Lower lobe of right lung (tissue), 2 donors: ENCODE measurements around the gene PAQR8. TPM values are rescaled to one million over a fixed set of nuclear protein-coding genes. Genes with fewer than 3 reads are reported as not detected.

Experiments
- ATAC-seq, 2 donors: fragments of 200-7000 bp; cut with Tn5 transposase; one replicate each; pipeline ENCODE4 v1.9.1; 2020 to 2022; ENCODE audit warnings: mild to moderate bottlenecking in 2 of 2, moderate library complexity in 2 of 2
- DNase-seq: peaks from one replicate; pipeline ENCODE4 v3.0.0-alpha.2; 2020
- H3K27ac ChIP-seq: fragments of 200-600 bp; one replicate; pipeline ENCODE4 v1.8.0; 2022
- H3K27me3 ChIP-seq: fragments of 200-600 bp; one replicate; pipeline ENCODE4 v1.8.0; 2022; ENCODE audit warnings: low read depth
- H3K36me3 ChIP-seq: fragments of 200-600 bp; one replicate; pipeline ENCODE4 v1.8.0; 2022; ENCODE audit warnings: mild to moderate bottlenecking
- H3K4me1 ChIP-seq: fragments of 200-600 bp; one replicate; pipeline ENCODE4 v1.8.0; 2022
- H3K4me3 ChIP-seq: fragments of 200-600 bp; one replicate; pipeline ENCODE4 v1.8.0; 2022; ENCODE audit warnings: mild to moderate bottlenecking
- H3K9me3 ChIP-seq: fragments of 200-600 bp; one replicate; pipeline ENCODE4 v1.8.0; 2022
- intact Hi-C: fragments of 100-400 bp; cut with DNase I; formaldehyde crosslinking; loops from one replicate; pipeline ENCODE4 v1.11.0; 2022
- total RNA-seq: library from RNA; stranded (reverse); fragmentation: NEBNext Ultra II Directional; extraction: Animal tissue kit (Norgen Biotek cat#: 25700); gene quantifications from one replicate; pipeline ENCODE4 v1.2.1, GENCODE V29; 2021
- TF ChIP-seq, protein P1 (sequence below): fragments of 200-600 bp; IDR thresholded peaks from one replicate; pipeline ENCODE4 v1.8.0; 2022; ENCODE audit warnings: antibody characterized with exemption, mild to moderate bottlenecking
- donor health status: DM: no; HTN: yes; CAD: no; lungs with severe emphysema.

The PAQR8 gene
- total RNA-seq, 1 donor from 2014 or later, result 6.8 TPM

DNA sequence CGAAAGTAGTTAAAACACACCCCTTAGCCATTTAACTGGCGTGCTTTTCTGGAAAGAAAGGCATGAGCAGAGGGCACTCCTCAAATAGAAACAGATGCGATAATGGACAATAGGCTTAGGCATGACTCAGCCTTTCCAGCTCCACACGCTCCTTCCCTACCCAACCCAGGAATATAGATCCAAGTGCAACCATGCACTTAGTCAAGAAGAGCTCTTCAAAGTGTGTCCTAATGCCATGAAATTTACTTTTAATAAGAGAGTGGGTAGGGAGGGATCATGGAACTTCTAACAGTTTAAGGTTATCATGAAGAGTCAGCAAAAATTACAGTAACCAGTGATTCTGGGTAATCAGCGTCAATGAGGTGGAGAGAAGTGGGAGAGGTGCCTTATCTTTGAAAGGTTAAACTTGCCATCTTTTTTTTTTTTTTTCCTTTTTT is 55.7 kb downstream of the PAQR8 start:
- intact Hi-C loops, result no loop called here
- DNase-seq, result no peak
- no peak overlapping the region for H3K4me3 ChIP-seq
- no peaks in the 10 kb centered on the region for H3K9me3 ChIP-seq
- TF ChIP-seq, protein P1, sequence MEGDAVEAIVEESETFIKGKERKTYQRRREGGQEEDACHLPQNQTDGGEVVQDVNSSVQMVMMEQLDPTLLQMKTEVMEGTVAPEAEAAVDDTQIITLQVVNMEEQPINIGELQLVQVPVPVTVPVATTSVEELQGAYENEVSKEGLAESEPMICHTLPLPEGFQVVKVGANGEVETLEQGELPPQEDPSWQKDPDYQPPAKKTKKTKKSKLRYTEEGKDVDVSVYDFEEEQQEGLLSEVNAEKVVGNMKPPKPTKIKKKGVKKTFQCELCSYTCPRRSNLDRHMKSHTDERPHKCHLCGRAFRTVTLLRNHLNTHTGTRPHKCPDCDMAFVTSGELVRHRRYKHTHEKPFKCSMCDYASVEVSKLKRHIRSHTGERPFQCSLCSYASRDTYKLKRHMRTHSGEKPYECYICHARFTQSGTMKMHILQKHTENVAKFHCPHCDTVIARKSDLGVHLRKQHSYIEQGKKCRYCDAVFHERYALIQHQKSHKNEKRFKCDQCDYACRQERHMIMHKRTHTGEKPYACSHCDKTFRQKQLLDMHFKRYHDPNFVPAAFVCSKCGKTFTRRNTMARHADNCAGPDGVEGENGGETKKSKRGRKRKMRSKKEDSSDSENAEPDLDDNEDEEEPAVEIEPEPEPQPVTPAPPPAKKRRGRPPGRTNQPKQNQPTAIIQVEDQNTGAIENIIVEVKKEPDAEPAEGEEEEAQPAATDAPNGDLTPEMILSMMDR, result no peak
- ATAC-seq, result no peak
- no peaks in the 10 kb centered on the region for H3K27me3 ChIP-seq
- no peak overlapping the region for H3K27ac ChIP-seq
- H3K4me1 ChIP-seq, result peaks cover 7% of the 10 kb centered on the region
- H3K36me3 ChIP-seq, result no peaks in the 10 kb centered on the region

DNA sequence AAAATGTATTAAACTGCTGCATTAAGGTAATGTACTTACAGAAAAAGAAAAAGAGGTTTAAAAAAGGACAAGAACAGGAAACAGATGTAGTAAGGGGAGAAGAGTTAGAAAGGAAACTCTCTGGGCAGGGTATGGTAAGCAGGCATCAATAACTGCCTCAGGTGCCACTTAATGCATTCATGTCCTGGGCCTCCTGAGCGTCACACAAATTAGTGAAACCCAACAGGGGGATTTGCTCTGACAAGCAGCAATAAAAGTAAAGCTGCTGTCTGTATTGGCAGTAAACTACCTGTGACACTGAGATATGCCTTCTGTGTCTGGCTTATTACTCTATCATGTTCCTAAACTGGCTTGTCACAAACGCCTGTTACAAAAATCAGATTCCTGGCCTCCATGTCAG is 56.7 kb downstream of the PAQR8 start:
- H3K4me3 ChIP-seq, result no peak overlapping the region
- H3K27ac ChIP-seq, result no peak overlapping the region
- H3K36me3 ChIP-seq, result no peaks in the 10 kb centered on the region
- H3K27me3 ChIP-seq, result no peaks in the 10 kb centered on the region
- H3K9me3 ChIP-seq, result no peaks in the 10 kb centered on the region
- intact Hi-C loops, result no loop called here
- H3K4me1 ChIP-seq, result peaks cover 7% of the 10 kb centered on the region
- ATAC-seq (no peak), DNase-seq (no peak)
- TF ChIP-seq, protein P1, result no peak

DNA sequence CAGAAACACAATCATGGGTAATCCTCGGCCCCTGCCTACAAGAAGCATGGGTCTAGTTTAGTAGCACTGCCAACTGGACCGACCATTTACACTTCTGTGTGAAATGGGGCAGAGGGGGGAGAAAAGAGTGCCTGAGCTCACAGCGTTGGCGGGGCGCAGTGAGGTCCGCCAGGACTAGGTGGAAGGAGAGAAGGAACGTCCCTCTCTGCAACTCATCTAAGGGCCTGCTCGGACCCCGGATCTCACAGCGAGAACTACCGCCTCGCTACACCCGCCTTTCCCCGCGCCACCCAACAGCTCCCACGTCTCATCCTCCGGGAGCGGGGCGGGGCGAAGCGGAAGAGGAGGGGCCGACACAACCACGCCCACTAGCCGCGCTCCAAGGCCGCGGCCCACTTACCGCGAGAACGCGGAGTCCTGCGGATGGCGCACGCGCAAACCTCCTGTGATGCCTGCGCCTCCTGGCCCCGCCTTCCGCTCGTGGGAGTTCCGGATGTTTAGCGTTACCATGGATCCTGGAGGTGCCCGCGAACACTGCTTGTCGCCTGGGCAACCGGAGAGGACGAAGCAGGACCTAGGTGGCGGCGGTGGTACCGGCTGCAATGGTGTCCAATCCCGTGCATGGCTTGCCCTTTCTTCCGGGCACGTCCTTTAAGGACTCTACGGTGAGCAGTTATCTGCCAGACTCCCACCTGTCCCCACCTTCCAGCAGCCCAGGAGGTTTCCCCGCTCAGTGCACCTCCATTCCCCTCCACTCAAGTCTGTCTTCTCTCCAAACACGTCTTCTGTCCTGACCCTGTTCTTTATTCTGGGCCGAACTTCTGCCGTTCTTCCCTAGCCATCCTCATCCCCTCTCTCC is 58.1 kb downstream of the PAQR8 start, which contains the start of gene EFHC1:
Gene EFHC1, plus strand, starts transcription at position 534 of the 859 bp plus-strand sequence. Its CDS starts 69 bp downstream, at position 603.
- Histone ChIP-seq H3K36me3 (peaks cover 7% of the 10 kb centered on the region), H3K27ac (peak within 1 kb of the TSS; percentile 76), H3K4me3 (peak within 1 kb of the TSS; percentile 83), H3K27me3 (no peaks in the 10 kb centered on the region), H3K4me1 (peaks cover 7% of the 10 kb centered on the region), H3K9me3 (no peaks in the 10 kb centered on the region)
- TF ChIP-seq, protein P1, result no peak
- DNase-seq (peak; percentile 99), ATAC-seq (peak; percentile 98 to 99)
- intact Hi-C loops, result no loop called here

DNA sequence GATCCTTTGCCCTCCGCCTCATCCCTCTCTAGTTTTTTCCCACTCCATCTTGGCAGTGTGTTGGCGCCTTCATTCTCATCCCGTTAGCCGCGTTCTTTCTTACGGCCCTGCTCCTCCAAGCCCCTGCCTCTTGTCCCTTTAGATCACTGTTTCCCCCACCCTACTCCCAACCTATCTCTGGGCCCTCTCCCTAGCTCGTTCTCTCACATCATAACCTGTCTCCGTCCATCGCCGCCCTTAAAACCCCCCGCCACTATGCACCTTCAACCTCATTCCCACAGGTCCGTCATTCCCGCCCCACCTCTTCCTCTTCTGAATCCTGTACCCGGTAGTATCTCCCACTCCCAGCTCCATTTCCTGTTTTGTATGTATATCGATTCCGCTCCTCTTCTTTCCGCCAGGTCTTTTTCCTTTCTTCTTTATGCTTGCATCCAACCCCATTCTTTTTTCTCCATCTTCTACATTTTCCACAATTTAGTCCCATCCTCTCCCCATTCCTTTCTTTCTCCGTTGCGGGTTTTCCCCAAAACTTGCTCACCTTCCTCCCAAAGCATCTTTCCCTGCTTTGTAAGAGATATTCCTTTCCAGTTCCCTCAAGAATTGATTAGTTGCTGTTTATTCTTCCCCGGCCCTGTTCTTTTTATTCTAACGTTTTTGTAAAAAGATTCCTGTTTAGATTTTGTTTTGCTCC is 58.9 kb downstream of the PAQR8 start:
- H3K4me3 ChIP-seq, result peak overlapping the region; percentile 83
- ATAC-seq, result peak; percentile 4 to 40
- peaks cover 7% of the 10 kb centered on the region for H3K4me1 ChIP-seq
- peaks cover 7% of the 10 kb centered on the region for H3K36me3 ChIP-seq
- TF ChIP-seq, protein P1, result no peak
- intact Hi-C loops, result no loop called here
- no peaks in the 10 kb centered on the region for H3K27me3 ChIP-seq
- peak overlapping the region; percentile 76 for H3K27ac ChIP-seq
- H3K9me3 ChIP-seq, result no peaks in the 10 kb centered on the region
- DNase-seq, result no peak

DNA sequence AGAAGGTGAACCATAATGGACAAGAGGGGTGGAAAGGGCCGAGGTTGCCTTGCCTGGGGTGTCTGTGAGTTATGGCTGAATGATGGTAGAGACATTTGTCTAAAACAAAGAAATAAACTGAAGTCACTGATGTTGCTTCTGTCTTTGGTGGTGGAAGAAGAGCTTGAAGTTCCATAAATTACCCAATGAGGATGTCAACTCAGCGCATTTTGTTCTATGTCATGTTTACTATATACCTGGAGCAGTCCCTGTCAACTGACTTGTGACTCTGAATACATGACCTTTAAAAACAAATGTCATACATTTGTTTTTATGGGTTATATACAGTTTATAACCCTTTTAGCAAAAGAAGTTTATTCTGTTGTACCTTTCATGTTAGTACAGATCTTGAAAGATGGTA is 60.2 kb downstream of the PAQR8 start:
- Histone ChIP-seq H3K4me3 (no peak overlapping the region), H3K27ac (no peak overlapping the region), H3K27me3 (no peaks in the 10 kb centered on the region), H3K9me3 (no peaks in the 10 kb centered on the region), H3K4me1 (peaks cover 7% of the 10 kb centered on the region), H3K36me3 (peaks cover 7% of the 10 kb centered on the region)
- DNase-seq (no peak), ATAC-seq (no peak)
- TF ChIP-seq, protein P1, result no peak
- intact Hi-C loops, result no loop called here
